ENCODE measurements around the gene JAK1.

DNA sequence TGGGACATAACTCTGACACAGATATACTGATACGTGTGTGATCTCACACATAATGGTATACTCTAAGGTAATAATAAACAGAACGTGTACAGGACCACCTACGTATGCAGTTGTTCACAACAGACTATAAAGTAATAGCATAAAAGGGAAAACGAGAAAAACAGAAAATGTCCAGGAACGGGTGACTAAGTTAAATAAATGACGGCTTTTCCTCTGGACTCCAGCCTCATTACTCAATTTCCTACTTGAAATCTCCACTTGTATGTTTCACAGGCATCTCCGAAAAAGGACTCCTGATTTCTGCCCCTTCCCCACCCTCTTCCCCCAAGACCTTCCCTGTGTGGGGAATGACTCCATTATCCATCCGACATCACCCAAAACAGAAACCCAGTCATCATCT, 95.1 kb downstream of the JAK1 start:
- TF ChIP-seq, protein P1, sequence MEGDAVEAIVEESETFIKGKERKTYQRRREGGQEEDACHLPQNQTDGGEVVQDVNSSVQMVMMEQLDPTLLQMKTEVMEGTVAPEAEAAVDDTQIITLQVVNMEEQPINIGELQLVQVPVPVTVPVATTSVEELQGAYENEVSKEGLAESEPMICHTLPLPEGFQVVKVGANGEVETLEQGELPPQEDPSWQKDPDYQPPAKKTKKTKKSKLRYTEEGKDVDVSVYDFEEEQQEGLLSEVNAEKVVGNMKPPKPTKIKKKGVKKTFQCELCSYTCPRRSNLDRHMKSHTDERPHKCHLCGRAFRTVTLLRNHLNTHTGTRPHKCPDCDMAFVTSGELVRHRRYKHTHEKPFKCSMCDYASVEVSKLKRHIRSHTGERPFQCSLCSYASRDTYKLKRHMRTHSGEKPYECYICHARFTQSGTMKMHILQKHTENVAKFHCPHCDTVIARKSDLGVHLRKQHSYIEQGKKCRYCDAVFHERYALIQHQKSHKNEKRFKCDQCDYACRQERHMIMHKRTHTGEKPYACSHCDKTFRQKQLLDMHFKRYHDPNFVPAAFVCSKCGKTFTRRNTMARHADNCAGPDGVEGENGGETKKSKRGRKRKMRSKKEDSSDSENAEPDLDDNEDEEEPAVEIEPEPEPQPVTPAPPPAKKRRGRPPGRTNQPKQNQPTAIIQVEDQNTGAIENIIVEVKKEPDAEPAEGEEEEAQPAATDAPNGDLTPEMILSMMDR (IDR thresholded peaks at IDR 0.05; ENCODE audit: extremely low read depth in 1 of 2, insufficient read depth in 1 of 2, low read depth in 1 of 2, low read length in 2 of 2), result no peak
- TF ChIP-seq POLR2A (IDR thresholded peaks at IDR 0.05; ENCODE audit: low read depth, low read length), result peak; percentile 47
- no peak for TF ChIP-seq EZH2 (IDR thresholded peaks at IDR 0.05; ENCODE audit: borderline replicate concordance, low read depth, low read length, severe bottlenecking)
- TF ChIP-seq MYC (IDR thresholded peaks at IDR 0.05; ENCODE audit: low read depth, low read length), result no peak
- TF ChIP-seq, protein P2, sequence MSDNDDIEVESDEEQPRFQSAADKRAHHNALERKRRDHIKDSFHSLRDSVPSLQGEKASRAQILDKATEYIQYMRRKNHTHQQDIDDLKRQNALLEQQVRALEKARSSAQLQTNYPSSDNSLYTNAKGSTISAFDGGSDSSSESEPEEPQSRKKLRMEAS (IDR thresholded peaks at IDR 0.05; ENCODE audit: insufficient read depth, insufficient read length), result no peak

Data from endothelial cell of umbilical vein (primary cell).